Pulmonary artery endothelial cell (primary cell): ENCODE results near the gene MAPK11. TPM values are rescaled to one million over a fixed set of nuclear protein-coding genes. Genes with fewer than 3 reads are reported as not detected.

Experiments
- DNase-seq: peaks from one replicate; pipeline ENCODE4 v3.0.0-alpha.2; 2011; ENCODE audit warnings: low read depth, low spot score
- total RNA-seq: library from RNA; depleted of rRNA; stranded (reverse); fragments of >200 nt; gene quantifications from 2 replicates; pipeline ENCODE4 v1.2.3, GENCODE V29; 2014

MAPK11 gene
- total RNA-seq, 1 donor from 2014 or later: 23.3 TPM

DNA sequence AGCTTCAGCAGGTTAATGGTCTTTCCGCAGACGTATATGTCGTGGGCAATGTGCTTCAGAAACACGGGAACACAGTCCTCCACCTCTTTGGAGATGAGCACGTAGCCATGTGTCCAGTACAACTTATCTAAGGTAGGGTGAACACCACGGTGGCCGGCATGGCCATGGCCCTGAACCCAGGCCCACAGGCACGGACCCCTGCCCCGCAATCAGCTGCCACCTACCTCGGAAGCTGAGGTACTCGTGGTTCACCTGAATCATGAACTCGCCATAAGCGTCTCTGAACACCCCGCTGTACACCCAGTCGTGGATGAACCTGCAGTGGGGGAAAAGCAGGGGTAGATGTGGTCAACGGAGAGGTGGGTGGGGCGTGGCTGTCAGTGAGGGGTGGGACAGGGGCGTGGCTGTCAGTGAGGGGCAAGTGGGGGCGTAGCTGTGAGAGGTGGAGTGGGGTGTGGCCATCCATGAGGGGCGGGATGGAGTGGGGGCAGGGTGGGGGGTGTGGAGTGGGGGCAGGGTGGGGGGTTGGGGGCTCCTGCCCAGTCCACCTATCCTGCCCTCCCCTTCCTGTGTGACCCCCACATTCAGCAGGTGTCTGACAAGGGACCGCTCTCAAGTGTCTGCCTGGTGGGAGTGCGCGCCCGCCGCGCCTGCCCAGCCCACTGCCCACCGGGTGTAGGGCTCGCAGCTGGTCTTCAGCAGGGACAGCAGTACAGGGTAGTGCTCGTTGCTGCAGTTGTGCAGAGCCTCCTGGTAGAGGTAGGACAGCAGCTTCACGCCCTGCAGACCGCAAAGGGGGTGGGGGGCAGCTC, 43.9 kb downstream of the MAPK11 start:
- no peak for DNase-seq

DNA sequence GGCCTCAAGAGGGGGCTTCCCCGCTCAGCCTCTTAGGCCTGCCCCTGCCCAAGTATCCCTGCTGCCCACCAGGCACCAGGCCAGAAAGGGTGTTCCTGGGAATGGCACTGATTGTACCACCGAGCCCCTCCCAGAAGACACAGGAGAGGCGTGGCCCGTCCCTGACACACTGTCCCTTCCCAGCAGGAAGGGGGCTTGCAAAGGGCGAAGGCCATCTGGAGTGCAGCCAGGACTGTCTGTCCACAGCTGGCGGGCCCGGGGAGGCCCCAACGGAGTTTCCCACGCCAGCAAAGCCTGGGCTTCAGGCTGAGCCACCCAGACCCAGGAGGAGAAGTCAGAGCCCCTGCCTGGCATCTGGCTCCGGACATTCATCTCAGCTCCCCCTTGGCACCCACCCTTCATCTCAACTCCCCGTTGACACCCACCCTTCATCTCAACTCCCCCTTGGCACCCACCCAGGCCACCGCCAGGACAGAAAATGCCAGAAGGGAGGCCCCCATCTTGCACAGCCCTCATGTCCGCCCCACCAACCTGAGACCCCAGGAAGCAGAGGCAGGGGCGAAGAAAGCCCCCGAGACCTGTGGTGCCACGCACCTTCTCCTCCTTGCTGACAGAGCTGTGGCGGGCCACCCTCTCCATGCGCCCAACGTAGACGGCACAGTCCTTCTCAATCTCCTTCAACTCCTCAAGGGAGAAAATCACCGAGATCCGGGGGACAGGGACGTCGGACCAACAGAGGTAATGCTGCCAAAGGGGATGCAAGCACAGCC, 44.8 kb downstream of the MAPK11 start:
- no peak for DNase-seq

GRCh38 chr22:50224071-50224470, 46.1 kb downstream of the MAPK11 start:
- no peak for DNase-seq

DNA sequence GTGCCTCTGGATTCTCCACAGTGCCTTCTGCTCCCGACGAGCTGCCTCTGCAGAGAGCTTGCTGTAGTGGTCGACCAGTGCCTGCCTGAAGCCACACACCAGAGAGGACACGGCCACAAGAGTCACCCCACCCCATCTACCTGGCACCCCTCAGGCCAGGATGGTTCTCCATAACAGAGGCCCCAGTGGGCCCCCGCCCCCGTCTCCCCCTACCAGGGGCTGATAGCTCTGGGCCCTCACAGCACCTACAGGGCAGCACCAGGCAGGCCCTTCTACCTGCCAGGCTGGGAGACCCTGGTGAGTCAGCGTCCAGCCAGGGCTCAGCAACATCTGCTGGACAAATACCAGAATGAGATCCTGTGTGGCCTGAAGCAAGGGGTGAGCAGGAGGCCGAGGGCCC, 47.7 kb downstream of the MAPK11 start:
- no peak for DNase-seq

DNA sequence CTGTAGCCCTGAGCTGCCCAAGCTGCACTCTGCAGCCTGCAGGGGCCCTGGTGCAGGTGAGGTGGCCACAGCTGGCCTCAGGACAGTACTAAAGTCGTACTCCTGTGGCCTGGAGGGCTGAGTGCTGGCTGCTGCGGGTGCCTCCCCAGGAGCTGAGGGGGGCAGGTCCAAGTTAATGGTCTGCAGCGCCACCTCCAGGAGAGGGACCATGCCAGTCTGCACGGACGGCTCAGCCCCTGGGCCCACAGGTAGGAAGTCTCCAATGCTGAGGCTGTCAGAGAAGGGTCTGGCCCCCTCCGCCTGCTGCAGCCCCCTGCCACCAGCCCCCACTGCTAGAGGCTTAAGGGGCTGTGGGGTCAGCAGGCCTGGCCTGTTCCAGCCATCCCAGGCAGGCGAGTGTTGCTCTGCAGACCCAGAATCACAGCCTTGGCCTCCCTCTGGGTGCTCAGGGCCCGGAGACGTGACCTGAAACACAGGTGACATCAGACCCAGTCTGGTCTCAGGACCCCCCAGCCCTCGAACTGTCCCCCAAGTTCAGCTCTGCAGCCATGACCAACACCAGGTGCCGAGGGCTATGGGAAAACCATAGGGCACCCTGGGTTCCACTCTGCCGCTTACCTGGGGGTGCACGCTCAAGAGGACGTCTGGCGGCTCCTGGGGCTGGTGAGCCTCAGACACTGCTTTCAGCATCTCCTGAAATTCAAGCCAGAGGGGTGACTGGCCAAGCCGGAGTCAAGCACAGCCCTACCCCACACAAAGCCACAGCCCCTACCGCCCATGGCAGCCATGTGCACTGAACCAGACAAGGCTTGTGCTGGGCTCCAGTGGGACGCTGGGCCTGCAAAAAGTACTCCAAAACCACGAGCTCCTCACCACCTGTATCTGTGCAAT, 48.5 kb downstream of the MAPK11 start:
- DNase-seq: no peak

- no peak for DNase-seq
Observed at GRCh38 chr22:50220603-50221409, 49.4 kb downstream of the MAPK11 start.

- DNase-seq: no peak
Observed at GRCh38 chr22:50219800-50220602, 50.2 kb downstream of the MAPK11 start.

GRCh38 chr22:50218996-50219727, 51.0 kb downstream of the MAPK11 start:
- DNase-seq: no peak

DNA sequence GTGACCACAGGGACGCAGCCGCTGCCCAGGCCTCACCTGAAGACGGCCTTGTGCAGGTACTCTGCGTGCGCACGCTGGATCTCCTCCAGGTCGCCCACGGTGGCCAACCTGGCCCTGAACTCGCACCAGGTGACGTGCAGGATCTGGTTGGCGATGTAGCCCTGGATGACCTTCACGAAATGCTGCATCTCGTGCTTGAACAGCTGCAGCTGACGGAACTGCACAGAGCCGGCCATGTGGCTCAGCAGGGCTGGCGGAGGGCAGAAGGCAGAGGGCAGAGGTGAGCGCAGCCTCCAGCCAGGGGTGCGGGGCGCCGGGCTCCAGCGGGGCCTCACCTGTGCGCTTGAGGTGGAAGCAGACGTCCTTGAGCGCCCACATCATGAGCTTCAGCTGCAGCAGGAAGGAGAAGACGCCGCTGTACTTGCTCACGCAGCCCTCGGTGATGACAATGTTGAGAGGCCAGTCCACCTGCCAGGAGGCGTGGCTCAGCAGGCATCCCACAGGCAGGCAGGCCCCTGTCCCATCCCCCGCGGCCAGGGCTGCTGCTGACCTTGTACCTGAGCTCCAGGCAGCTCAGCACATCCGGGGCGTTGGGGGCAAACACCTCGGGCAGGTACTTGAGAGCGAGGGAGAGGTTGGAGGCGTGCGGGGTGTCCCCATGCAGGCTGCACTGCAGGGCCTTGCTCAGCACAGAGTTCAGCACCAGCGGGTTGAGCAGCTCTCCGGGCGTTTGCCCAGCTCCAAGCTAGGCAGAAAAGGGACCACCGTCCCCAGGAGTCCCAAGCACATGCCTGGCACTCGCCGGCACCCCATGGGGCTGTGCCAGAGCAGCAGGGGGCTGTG, 51.8 kb downstream of the MAPK11 start:
- no peak for DNase-seq

DNA sequence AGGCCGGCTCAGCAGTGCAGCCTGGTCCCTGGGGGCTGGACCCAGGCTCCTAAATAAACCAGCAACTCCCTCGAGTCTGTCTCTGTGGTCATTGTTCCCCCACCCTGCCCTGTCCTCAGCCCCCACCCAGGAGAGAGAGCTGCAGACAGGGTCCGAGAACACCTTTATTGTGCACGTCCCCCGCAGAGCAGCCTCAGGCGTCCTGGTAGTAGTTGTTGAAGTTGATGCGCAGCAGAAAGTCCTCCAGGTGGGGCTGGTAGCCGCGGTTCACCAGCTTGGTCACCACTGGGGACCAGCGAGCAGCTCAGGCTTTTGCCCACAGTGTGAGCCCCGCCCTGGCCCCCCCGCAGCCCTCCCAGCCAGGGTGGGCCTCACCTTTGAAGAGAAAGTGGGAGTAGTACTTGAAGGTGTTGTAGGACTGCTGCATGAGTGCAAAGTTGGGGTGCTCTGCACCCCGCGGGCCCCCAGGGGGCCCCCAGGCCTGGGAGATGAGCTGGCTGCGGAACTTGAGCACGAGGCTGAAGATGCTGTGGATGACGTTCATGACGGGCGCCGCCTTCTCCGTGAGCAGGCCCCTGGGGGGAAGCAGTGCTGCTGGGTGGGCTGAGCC, 52.5 kb downstream of the MAPK11 start:
- DNase-seq: no peak

- DNase-seq: no peak
Observed at GRCh38 chr22:50216684-50217520, 53.3 kb downstream of the MAPK11 start.

GRCh38 chr22:50216055-50216683, 54.0 kb downstream of the MAPK11 start:
- DNase-seq: no peak

- no peak for DNase-seq
Observed at GRCh38 chr22:50215297-50216054, 54.7 kb downstream of the MAPK11 start.
